K562 (cell line): ENCODE measurements around the gene BNIPL. TPM values are rescaled to one million over a fixed set of nuclear protein-coding genes. Genes with fewer than 3 reads are reported as not detected.

Experiments used
- ATAC-seq: fragments of 200-7000 bp; cut with Tn5 transposase; 3 replicates; pipeline ENCODE4 v1.9.1; 2020; ENCODE audit warnings: moderate library complexity
- BruUV-seq: library from RNA; stranded (reverse); fragments of 400-500 nt; replicated peaks from 2 replicates; lab custom pipeline; 2021; lab: Mats Ljungman, UMichigan
- CTCF ChIA-PET: fragments of 300-600 bp; formaldehyde crosslinking; extraction: SDS; loops from one replicate; lab custom pipeline; 2021; ENCODE audit warnings: low intra/inter-chr PET ratio; lab: Yijun Ruan, JAX
- POLR2A ChIA-PET: fragments of 300-600, 350-650 bp; sonication (Branson Sonifier 250); formaldehyde crosslinking; extraction: SDS; loops from one replicate; lab custom pipeline; 2021; ENCODE audit warnings: antibody characterized with exemption, inconsistent platforms; lab: Yijun Ruan, JAX
- DNase-seq, 4 experiments: peaks; one replicate each; pipeline versions ENCODE4 v3.0.0 to v3.0.0-alpha.2; 2011 to 2018; ENCODE audit warnings: low spot score in 3 of 4, mixed read lengths in 3 of 4; ENCODE audit errors: extremely low read depth in 1 of 4
- FAIRE-seq: peaks from 2 replicates; lab custom pipeline; 2011; peaks lifted over from hg19 to GRCh38; lab: Jason Lieb, UNC
- H2AFZ ChIP-seq: 2 replicates; pipeline ENCODE4 v1.6.0; 2011; ENCODE audit warnings: low read depth, low read length, control low read depth, inconsistent platforms
- H3K27ac ChIP-seq: fragments of 200-600 bp; 3 replicates; pipeline ENCODE4 v1.8.0; 2011; ENCODE audit warnings: low read depth, mild to moderate bottlenecking, control low read depth, inconsistent platforms, low read length, moderate library complexity, mixed read lengths; ENCODE audit errors: extremely low read depth
- H3K27me3 ChIP-seq, 2 experiments: fragments of 300-600 bp in 1 of 2; 2 replicates in 1 of 2; 3 replicates in 1 of 2; pipeline versions ENCODE4 v1.6.0 to v1.8.0; 2011; ENCODE audit warnings: inconsistent platforms in 2 of 2, low read length in 2 of 2, mild to moderate bottlenecking in 1 of 2, mixed read lengths in 1 of 2, moderate library complexity in 1 of 2; ENCODE audit not compliant: control insufficient read depth in 2 of 2, insufficient read depth in 2 of 2
- H3K36me3 ChIP-seq: fragments of 300-600 bp; 3 replicates; pipeline ENCODE4 v1.8.0; 2011; ENCODE audit warnings: mild to moderate bottlenecking, low read length, inconsistent platforms; ENCODE audit not compliant: control insufficient read depth, insufficient read depth
- H3K4me1 ChIP-seq, 2 experiments: fragments of 200-600 bp in 1 of 2; replicated peaks in 1 of 2; 2 replicates in 1 of 2; 3 replicates in 1 of 2; pipeline versions ENCODE4 v1.5.1 to v1.8.0; 2011; ENCODE audit warnings: inconsistent platforms in 2 of 2, low read length in 2 of 2, mild to moderate bottlenecking in 1 of 2, mixed read lengths in 1 of 2, moderate library complexity in 1 of 2; ENCODE audit not compliant: control insufficient read depth in 2 of 2, insufficient read depth in 2 of 2
- H3K4me2 ChIP-seq: 2 replicates; pipeline ENCODE4 v1.6.1; 2011; ENCODE audit warnings: low read length, control low read depth, inconsistent platforms, mixed read lengths; ENCODE audit not compliant: insufficient read depth
- H3K4me3 ChIP-seq: fragments of 200-600 bp; sonication (generic), shearing (Covaris generic); 2 replicates; pipeline ENCODE4 v1.5.1; 2016; ENCODE audit warnings: control low read depth, inconsistent platforms
- H3K79me2 ChIP-seq: fragments of 200-600 bp; 3 replicates; pipeline ENCODE4 v1.8.0; 2011; ENCODE audit warnings: low read length, inconsistent platforms; ENCODE audit not compliant: control insufficient read depth, insufficient read depth
- H3K9ac ChIP-seq, 2 experiments: 2 replicates each; pipeline versions ENCODE4 v1.6.0 to v1.6.1; 2011; ENCODE audit warnings: low read depth in 2 of 2, low read length in 2 of 2, control low read depth in 1 of 2, inconsistent platforms in 1 of 2, mild to moderate bottlenecking in 1 of 2, mixed read lengths in 1 of 2; ENCODE audit not compliant: insufficient read depth in 1 of 2
- H3K9me1 ChIP-seq: one replicate; pipeline ENCODE4 v1.6.0; 2011; ENCODE audit warnings: inconsistent platforms, mild to moderate bottlenecking, low read length, moderate library complexity; ENCODE audit not compliant: control insufficient read depth, insufficient read depth
- H3K9me3 ChIP-seq: replicated peaks from 2 replicates; pipeline ENCODE4 v1.5.1; 2011; ENCODE audit warnings: low read depth, low read length, inconsistent platforms; ENCODE audit not compliant: control insufficient read depth, insufficient read depth
- H4K20me1 ChIP-seq: replicated peaks from 2 replicates; pipeline ENCODE4 v1.6.1; 2011; ENCODE audit warnings: low read length, inconsistent platforms, mixed read lengths; ENCODE audit not compliant: control insufficient read depth, insufficient read depth
- GATA2 ChIP-seq: sonication (generic); formaldehyde crosslinking; IDR thresholded peaks from 2 replicates; pipeline ENCODE4 v1.4.0; 2020; ENCODE audit warnings: mild to moderate bottlenecking, missing genetic modification reagents
- MAFF ChIP-seq: IDR thresholded peaks from 2 replicates; pipeline ENCODE4 v1.6.1; 2012; ENCODE audit warnings: low read length, improper control_type of control experiment
- MAFG ChIP-seq: fragments of 450-650 bp; conservative IDR thresholded peaks from 2 replicates; pipeline ENCODE4 v1.6.1; 2016; ENCODE audit warnings: missing genetic modification characterization, missing compliant biosample characterization
- MECOM ChIP-seq: fragments of 250-450 bp; sonication (Bioruptor Pico); IDR thresholded peaks from 2 replicates; pipeline ENCODE4 v1.8.0; 2022; ENCODE audit warnings: inconsistent platforms
- PTTG1 ChIP-seq: fragments of 450-650 bp; IDR thresholded peaks from 2 replicates; pipeline ENCODE4 v1.6.1; 2016; ENCODE audit warnings: low read depth, mild to moderate bottlenecking, missing genetic modification characterization, missing compliant biosample characterization
- ZBTB17 ChIP-seq: fragments of 450-650 bp; formaldehyde crosslinking; IDR thresholded peaks from 2 replicates; pipeline ENCODE4 v1.4.0; 2020; ENCODE audit warnings: mild to moderate bottlenecking
- ZNF316 ChIP-seq: fragments of 450-650 bp; IDR thresholded peaks from 2 replicates; pipeline ENCODE4 v1.6.1; 2016
- WGBS: fragments of 100-300 bp; shearing (Covaris generic); methylation state at CpG from one replicate; pipeline ENCODE4 v1.1.6; 2016; ENCODE audit warnings: low coverage, mixed read lengths; ENCODE audit not compliant: insufficient coverage; ENCODE audit errors: missing lambda C conversion rate; 5-methylcytosine and 5-hydroxymethylcytosine counted together
- in situ Hi-C: fragments of 300-500 bp; cut with MboI; formaldehyde crosslinking; loops from 4 replicates; pipeline ENCODE4 v1.15.0; 2018; ENCODE audit warnings: inconsistent platforms, mixed read lengths
- intact Hi-C: fragments of 100-400 bp; cut with micrococcal nuclease; formaldehyde crosslinking; loops from 2 replicates; pipeline ENCODE4 v1.14.2; 2022
- polyA plus RNA-seq, 8 experiments: library from polyadenylated mRNA; depleted of rRNA in 4 of 8; stranded (reverse) in 5 of 8; unstranded in 3 of 8; fragments of >200 nt; fragmentation: Nextera tagmentation in 2 of 8; fragmentation: Illumina TruSeq in 1 of 8; extraction: Ambion mirVana in 2 of 8; extraction: Trizol in 1 of 8; gene quantifications; 2 replicates each; pipeline versions ENCODE4 v1.2.1 to v1.2.3, GENCODE V29; 2011 to 2014; ENCODE audit warnings: inconsistent platforms in 1 of 8, missing spikeins in 1 of 8
- total RNA-seq, 7 experiments: library from RNA; depleted of rRNA in 6 of 7; stranded (reverse); fragments of >200 nt in 6 of 7; fragmentation: Illumina TruSeq in 2 of 7; extraction: Trizol in 2 of 7; gene quantifications; 2 replicates each; pipeline versions ENCODE4 v1.2.1 to v1.2.3, GENCODE V29; 2011 to 2021; ENCODE audit warnings: low replicate concordance in 1 of 7
- TF ChIP-seq, protein P1 (sequence below): IDR thresholded peaks from 2 replicates; pipeline ENCODE4 v1.6.1; 2014; ENCODE audit warnings: antibody characterized with exemption
- TF ChIP-seq, protein P2 (sequence below): fragments of 250-450 bp; sonication (Bioruptor Pico); IDR thresholded peaks from 2 replicates; pipeline ENCODE4 v1.8.0; 2021; ENCODE audit warnings: mild to moderate bottlenecking, moderate library complexity
- TF ChIP-seq, protein P3 (sequence below): fragments of 450-650 bp; IDR thresholded peaks from 2 replicates; pipeline ENCODE4 v1.6.1; 2017; ENCODE audit warnings: antibody characterized with exemption, mild to moderate bottlenecking
- TF ChIP-seq, protein P4 (sequence below): fragments of 450-650 bp; IDR thresholded peaks from 2 replicates; pipeline ENCODE4 v1.6.1; 2016; ENCODE audit warnings: missing biosample characterization, missing genetic modification characterization

Gene BNIPL
- total and polyA plus RNA-seq, 9 of the 15 experiments (the other 6 are each of a cell fraction or from before 2014, with no cell fraction given): 0.08 to 1.4 (median 0.68) TPM

DNA sequence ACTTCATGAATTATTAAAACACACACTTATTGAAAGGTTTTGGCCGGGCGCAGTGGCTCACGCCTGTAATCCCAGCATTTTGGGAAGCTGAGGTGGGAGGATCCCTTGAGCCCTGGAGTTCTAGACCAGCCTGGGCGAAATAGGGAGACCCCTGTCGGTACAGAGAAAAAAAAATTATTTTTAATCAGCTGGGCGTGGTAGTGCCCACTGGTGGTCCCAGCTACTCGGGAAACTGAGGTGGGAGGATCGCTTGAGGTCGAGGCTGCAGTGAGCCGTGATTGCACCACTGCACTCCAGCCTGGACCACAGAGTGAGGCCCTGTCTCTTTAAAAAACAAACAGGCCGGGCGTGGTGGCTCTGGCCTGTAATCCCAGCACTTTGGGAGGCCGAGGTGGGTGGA is 35.8 kb downstream of the BNIPL start (continued):
- TF ChIP-seq GATA2: no peak

DNA sequence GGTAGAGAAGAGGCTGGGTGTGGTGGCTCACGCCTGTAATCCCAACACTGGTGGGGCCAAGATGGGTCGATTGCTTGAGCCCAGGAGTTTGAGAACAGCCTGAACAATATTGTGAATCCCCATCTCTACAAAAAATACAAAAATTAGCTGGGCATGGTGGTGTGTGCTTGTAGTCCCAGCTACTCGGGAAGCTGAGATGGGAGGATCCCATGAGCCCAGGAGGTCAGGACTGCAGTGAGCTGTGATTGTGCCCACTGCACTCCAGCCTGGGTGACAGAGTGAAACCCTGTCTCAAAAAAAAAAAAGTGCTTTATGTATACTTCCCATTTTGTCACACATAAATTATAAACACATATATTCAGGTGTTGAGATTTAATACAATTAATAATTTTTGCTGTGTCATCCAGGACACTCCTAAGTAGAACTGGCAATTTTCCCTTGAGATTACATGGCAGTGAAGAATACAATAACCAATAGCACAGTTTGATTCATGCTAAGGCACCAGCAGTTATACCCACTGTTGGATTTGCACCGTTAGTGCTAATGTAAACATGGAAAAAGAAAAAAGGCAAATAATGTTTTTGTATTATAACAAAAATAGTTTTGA is 49.7 kb downstream of the BNIPL start:
- FAIRE-seq: no peak
- 44% methylated on average over 4 of the region's 4 CpGs for WGBS
- no peak for TF ChIP-seq ZBTB17 (CRISPR knock-in tag)
- TF ChIP-seq MAFF: peak; percentile 43; the same call in 1 of the 2 replicates
- TF ChIP-seq, protein P1, sequence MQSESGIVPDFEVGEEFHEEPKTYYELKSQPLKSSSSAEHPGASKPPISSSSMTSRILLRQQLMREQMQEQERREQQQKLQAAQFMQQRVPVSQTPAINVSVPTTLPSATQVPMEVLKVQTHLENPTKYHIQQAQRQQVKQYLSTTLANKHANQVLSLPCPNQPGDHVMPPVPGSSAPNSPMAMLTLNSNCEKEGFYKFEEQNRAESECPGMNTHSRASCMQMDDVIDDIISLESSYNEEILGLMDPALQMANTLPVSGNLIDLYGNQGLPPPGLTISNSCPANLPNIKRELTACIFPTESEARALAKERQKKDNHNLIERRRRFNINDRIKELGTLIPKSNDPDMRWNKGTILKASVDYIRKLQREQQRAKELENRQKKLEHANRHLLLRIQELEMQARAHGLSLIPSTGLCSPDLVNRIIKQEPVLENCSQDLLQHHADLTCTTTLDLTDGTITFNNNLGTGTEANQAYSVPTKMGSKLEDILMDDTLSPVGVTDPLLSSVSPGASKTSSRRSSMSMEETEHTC: no peak
- TF ChIP-seq PTTG1 (tag): no peak
- TF ChIP-seq, protein P2, sequence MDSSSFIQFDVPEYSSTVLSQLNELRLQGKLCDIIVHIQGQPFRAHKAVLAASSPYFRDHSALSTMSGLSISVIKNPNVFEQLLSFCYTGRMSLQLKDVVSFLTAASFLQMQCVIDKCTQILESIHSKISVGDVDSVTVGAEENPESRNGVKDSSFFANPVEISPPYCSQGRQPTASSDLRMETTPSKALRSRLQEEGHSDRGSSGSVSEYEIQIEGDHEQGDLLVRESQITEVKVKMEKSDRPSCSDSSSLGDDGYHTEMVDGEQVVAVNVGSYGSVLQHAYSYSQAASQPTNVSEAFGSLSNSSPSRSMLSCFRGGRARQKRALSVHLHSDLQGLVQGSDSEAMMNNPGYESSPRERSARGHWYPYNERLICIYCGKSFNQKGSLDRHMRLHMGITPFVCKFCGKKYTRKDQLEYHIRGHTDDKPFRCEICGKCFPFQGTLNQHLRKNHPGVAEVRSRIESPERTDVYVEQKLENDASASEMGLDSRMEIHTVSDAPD (CRISPR knock-in tag): no peak
- TF ChIP-seq, protein P3, sequence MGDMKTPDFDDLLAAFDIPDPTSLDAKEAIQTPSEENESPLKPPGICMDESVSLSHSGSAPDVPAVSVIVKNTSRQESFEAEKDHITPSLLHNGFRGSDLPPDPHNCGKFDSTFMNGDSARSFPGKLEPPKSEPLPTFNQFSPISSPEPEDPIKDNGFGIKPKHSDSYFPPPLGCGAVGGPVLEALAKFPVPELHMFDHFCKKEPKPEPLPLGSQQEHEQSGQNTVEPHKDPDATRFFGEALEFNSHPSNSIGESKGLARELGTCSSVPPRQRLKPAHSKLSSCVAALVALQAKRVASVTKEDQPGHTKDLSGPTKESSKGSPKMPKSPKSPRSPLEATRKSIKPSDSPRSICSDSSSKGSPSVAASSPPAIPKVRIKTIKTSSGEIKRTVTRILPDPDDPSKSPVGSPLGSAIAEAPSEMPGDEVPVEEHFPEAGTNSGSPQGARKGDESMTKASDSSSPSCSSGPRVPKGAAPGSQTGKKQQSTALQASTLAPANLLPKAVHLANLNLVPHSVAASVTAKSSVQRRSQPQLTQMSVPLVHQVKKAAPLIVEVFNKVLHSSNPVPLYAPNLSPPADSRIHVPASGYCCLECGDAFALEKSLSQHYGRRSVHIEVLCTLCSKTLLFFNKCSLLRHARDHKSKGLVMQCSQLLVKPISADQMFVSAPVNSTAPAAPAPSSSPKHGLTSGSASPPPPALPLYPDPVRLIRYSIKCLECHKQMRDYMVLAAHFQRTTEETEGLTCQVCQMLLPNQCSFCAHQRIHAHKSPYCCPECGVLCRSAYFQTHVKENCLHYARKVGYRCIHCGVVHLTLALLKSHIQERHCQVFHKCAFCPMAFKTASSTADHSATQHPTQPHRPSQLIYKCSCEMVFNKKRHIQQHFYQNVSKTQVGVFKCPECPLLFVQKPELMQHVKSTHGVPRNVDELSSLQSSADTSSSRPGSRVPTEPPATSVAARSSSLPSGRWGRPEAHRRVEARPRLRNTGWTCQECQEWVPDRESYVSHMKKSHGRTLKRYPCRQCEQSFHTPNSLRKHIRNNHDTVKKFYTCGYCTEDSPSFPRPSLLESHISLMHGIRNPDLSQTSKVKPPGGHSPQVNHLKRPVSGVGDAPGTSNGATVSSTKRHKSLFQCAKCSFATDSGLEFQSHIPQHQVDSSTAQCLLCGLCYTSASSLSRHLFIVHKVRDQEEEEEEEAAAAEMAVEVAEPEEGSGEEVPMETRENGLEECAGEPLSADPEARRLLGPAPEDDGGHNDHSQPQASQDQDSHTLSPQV: no peak
- no peak for TF ChIP-seq MECOM (CRISPR knock-in tag)
- TF ChIP-seq, protein P4, sequence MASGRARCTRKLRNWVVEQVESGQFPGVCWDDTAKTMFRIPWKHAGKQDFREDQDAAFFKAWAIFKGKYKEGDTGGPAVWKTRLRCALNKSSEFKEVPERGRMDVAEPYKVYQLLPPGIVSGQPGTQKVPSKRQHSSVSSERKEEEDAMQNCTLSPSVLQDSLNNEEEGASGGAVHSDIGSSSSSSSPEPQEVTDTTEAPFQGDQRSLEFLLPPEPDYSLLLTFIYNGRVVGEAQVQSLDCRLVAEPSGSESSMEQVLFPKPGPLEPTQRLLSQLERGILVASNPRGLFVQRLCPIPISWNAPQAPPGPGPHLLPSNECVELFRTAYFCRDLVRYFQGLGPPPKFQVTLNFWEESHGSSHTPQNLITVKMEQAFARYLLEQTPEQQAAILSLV: no peak
- TF ChIP-seq MAFG (tag): peak; percentile 60
- peak; percentile 50 for TF ChIP-seq ZNF316

More for the DNA sequence above, 49.7 kb downstream of the BNIPL start:
- H3K4me1 ChIP-seq: no peaks in the 10 kb centered on the region
- CTCF ChIA-PET: interaction anchor here (0.6 kb wide), 1 partner anchor 29 kb away, joined by 4 read pairs; no protein-coding TSS in a partner anchor
- intact Hi-C loops: no loop called here
- no peak overlapping the region for H3K9ac ChIP-seq
- H3K4me3 ChIP-seq: no peak overlapping the region
- in situ Hi-C loops: no loop called here
- DNase-seq (no peak), ATAC-seq (no peak)
- H3K9me3 ChIP-seq: no peaks in the 10 kb centered on the region
- H3K27ac ChIP-seq: no peak overlapping the region
- no peaks in the 10 kb centered on the region for H3K36me3 ChIP-seq
- H2AFZ ChIP-seq: no peak overlapping the region
- no peaks in the 10 kb centered on the region for H4K20me1 ChIP-seq
- POLR2A ChIA-PET: interaction anchor here (0.5 to 1.6 kb wide), 3 partner anchors 10 to 85 kb away, joined by 3 to 4 read pairs (median 3); partner anchors contain the start of gene MLLT11
- H3K79me2 ChIP-seq: no peaks in the 10 kb centered on the region
- no peaks in the 10 kb centered on the region for H3K27me3 ChIP-seq
- BruUV-seq: no TSS peak
- no peaks in the 10 kb centered on the region for H3K9me1 ChIP-seq
- H3K4me2 ChIP-seq: no peak overlapping the region
